Dedifferentiated amniotic fluid mesenchymal stem cell (primary cell): Measurements from ENCODE around the gene NCK1.
"Not testable (repeated sequence)": the region's sequence is repeated elsewhere in the genome, so short reads cannot be mapped to it uniquely, and the experiment has no call there.

ENCODE experiments used
- DNase-seq: peaks from one replicate; pipeline ENCODE4 v3.0.0-alpha.2; 2016; ENCODE audit errors: extremely low spot score

NCK1 gene

GRCh38 chr3:136987398-136987980 lies 125.5 kb downstream of the NCK1 start:
- DNase-seq, result not testable (repeated sequence)

GRCh38 chr3:136988651-136989050 lies 126.6 kb downstream of the NCK1 start:
- no peak for DNase-seq

GRCh38 chr3:136989781-136990524 lies 127.9 kb downstream of the NCK1 start:
- DNase-seq, result no peak

- DNase-seq, result no peak
These were observed 128.8 kb downstream of the NCK1 start for GRCh38 chr3:136990826-136991225.

DNA sequence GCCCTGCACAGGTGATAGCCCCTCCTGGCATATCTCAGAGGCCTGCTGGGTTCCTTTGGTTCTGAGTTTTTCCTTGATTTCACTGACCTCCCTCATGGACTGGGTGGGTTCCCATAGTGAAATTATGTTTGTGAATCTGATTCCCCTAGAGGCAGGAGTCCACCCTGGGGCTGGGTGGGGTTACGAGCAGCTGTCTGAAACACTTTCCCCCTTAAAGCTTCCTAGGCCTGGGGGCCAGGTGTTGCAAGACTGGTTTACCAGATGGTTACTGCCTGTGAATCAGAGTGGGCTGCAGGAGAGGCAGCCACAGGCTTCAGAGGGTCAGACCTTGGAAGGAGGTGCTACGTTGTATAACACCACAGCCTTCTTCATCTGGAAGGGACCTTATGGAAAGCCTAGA lies 130.1 kb downstream of the NCK1 start:
- DNase-seq, result no peak

DNA sequence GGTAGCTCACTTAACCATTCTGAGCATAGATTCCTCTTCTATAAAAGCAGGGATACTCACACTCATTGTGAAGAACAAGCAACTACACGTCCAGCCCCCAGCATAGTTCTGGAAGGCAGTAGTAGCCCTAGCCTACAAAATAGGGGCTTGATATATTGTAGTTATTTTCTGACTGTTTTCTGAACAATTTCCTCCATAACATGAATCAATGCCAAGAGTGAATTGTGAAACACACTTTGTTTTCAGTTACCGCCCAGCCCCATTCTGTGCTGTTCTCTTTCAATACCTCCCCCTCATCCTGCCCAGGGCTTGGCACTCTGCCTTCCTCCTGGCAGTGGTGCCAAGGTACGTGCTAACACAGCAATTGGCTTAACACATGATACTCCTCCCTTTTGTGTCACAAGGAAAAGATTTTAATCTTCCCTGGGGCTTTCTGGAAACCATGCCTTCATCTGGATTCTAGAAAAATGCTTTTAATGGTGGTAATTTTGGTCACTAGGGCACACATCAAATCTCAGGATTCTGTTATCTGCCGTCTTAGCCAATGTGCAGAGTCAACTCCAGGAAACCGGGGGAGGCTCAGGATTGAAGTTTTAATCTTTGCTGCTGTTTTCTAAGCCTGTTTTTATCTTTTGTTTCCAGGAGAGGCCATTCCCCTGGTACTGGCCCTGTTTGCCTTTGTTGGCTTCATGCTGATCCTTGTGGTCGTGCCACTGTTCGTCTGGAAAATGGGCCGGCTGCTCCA lies 132.9 kb downstream of the NCK1 start:
- peak; percentile 79 for DNase-seq

GRCh38 chr3:136995652-136996051 lies 133.6 kb downstream of the NCK1 start:
- DNase-seq, result no peak
